HG02870 (cell line): ENCODE results near the gene MYOT.

ENCODE experiments used
- ATAC-seq: cut with Tn5 transposase; IDR thresholded peaks from one replicate; pipeline ENCODE4 v1.9.1; 2021; ENCODE audit warnings: mild to moderate bottlenecking, moderate library complexity; ENCODE audit not compliant: unreplicated experiment

MYOT gene

DNA sequence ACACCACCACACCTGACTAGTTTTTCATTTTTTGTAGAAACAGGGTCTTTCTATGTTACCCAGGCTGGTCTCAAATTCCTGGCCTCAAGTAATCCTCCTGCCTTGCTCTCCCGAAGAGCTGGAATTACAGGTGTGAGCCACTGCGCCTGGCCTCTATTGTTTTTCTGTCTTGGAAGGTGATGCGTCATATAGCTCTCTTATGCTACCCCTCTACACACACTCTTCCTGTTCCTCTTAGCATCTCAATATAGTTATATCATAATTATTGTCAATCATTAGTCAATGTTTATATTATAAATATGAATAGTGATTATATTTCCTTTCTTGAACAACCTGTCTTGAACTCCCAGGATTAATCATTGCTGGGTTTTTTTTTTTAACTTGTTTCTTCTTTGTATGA lies 28.9 kb downstream of the MYOT start:
- ATAC-seq = no peak

- ATAC-seq = no peak
These were observed 31.8 kb downstream of the MYOT start for GRCh38 chr5:137899493-137899892.

- ATAC-seq = no peak
These were observed 33.6 kb downstream of the MYOT start for GRCh38 chr5:137901011-137901817.

- ATAC-seq = peak; percentile 60
These were observed 34.9 kb downstream of the MYOT start for GRCh38 chr5:137902408-137903133.

GRCh38 chr5:137914758-137915157 lies 47.1 kb downstream of the MYOT start:
- ATAC-seq = no peak

- ATAC-seq = no peak
These were observed 49.3 kb downstream of the MYOT start for GRCh38 chr5:137916923-137917322.

GRCh38 chr5:137921931-137922330 lies 54.3 kb downstream of the MYOT start:
- no peak for ATAC-seq

GRCh38 chr5:137923856-137924255 lies 56.2 kb downstream of the MYOT start:
- ATAC-seq = no peak

DNA sequence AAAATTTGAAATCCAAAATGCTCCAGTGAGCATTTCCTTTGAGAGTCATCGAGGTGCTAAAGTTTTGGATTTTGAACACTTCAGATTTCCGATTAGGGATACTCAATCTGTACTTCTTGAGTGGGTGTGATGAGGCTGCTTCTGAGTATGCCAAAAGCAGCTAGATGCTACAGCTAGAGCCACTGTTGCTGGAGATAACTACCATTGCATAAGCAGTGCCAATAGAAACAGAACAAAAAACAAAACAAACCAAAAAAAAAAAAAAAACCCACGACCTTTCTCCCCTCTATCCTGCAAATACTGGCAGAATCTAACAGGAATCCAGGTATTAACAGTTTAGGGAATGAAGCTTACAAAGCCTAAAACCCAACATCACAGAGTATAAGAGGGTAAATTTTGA lies 65.1 kb downstream of the MYOT start:
- ATAC-seq = no peak

DNA sequence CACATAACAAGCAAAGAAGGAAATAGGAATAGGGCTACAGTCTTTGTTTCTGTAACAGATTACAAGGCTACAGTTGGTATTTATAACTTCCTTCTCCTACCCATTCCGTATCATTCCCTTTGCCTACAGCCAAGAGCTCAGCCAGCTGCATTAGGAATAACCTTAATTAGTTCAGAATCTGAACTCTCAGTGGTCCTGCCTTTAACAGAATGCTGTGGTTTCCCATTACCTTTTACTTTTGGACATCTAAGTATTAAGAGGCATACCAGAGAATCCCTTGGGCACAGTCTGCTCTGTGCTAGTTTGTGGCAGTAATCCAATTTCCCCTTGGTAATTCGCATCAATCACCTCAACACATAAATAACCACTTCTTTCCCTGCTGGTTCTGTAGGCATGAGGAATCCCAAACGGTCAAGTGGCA lies 65.8 kb downstream of the MYOT start:
- no peak for ATAC-seq

DNA sequence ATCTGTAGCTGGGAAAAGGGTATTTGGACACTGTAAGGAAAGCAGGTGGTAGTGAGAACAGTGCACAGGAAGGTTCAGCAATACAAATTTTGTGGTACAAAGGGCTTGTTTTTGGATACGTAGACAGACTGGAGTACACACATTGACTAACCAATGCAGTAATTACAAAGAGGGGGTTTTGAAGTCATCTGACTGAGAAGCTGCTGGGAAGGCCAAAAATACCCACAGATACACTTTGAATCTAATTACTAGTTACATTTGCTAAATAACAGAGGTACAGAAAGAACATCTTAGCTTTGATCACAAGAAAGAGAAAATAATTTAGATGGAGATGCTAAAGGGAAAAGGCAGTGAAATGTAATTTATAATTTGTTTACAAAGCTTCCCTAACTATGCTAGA lies 67.5 kb downstream of the MYOT start:
- ATAC-seq = peak; percentile 66

DNA sequence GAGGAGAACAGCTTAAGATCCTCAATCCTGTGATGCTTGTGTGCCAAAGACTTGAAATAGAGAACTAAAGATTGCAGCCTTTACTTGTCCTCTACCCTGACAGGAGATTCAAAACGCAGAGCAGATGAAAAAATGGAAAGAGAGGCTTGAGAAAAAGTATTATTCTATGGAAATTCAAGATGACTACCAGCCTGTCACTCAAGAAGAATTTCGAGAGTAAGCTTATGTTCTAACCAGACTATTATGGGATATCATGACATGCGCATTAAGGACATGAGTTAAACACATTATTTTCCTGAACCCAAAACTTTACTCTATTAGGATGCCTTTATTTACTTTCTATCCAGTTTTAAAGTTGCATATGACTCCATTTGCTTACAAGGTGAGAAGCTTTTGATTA lies 68.0 kb downstream of the MYOT start:
- no peak for ATAC-seq
